ENCODE results near the gene RIMBP2. TPM values are rescaled to one million over a fixed set of nuclear protein-coding genes. Genes with fewer than 3 reads are reported as not detected.

RIMBP2 gene
- total RNA-seq, 2 experiments from 2014 or later: not detected

DNA sequence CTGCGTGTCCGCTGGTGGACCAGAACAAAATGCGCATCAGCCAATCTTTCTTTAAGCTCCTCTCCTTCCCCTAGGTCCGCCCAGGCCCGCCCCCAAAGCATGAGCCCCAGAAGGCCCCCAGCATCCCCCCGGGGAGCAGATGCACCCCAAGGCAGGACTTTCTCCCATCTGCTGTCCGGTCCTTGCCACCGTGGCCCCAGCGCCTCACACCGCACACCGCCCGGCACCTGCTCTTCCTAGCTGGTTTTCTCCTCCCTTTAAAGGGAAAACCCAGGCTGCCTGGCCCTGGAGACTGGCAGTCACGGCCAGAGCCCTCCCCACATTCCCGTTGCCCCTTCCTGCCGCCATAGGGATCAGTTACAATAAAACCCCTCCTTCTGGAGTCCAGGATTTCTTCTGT is 30.2 kb downstream of the RIMBP2 start:
- no peak overlapping the region for H3K27ac ChIP-seq (ENCODE audit: low read depth in 1 of 2, low read length in 2 of 2)
- no peaks in the 10 kb centered on the region for H3K36me3 ChIP-seq (ENCODE audit: insufficient read depth, low read length)
- intact Hi-C loops (cut with DNase I, micrococcal nuclease): no loop called here
- H3K4me3 Mint-ChIP-seq: no peak overlapping the region
- CTCF ChIA-PET: no interaction called here
- peaks cover 9% of the 10 kb centered on the region for H3K27me3 Mint-ChIP-seq
- H3K9me3 ChIP-seq (ENCODE audit: control insufficient read depth in 1 of 2, insufficient read depth in 1 of 2, low read length in 2 of 2): peaks cover 0 to 21% of the 10 kb centered on the region in 2 experiments
- H3K4me3 ChIP-seq (ENCODE audit: low read length): no peak overlapping the region
- H3K36me3 Mint-ChIP-seq (ENCODE audit: low read depth): no peaks in the 10 kb centered on the region
- no peaks in the 10 kb centered on the region for H3K9me3 Mint-ChIP-seq
- H3K27me3 ChIP-seq (ENCODE audit: control insufficient read depth in 1 of 2, insufficient read depth in 2 of 2, low read length in 2 of 2): peaks cover 3 to 7% of the 10 kb centered on the region in 2 experiments
- ATAC-seq (ENCODE audit: poor library complexity) (no peak), DNase-seq (no peak)
- POLR2A ChIA-PET: no interaction called here
- H3K4me1 Mint-ChIP-seq (ENCODE audit: low read depth): no peaks in the 10 kb centered on the region
- H3K27ac Mint-ChIP-seq: no peak overlapping the region
- TF ChIP-seq, protein P1, sequence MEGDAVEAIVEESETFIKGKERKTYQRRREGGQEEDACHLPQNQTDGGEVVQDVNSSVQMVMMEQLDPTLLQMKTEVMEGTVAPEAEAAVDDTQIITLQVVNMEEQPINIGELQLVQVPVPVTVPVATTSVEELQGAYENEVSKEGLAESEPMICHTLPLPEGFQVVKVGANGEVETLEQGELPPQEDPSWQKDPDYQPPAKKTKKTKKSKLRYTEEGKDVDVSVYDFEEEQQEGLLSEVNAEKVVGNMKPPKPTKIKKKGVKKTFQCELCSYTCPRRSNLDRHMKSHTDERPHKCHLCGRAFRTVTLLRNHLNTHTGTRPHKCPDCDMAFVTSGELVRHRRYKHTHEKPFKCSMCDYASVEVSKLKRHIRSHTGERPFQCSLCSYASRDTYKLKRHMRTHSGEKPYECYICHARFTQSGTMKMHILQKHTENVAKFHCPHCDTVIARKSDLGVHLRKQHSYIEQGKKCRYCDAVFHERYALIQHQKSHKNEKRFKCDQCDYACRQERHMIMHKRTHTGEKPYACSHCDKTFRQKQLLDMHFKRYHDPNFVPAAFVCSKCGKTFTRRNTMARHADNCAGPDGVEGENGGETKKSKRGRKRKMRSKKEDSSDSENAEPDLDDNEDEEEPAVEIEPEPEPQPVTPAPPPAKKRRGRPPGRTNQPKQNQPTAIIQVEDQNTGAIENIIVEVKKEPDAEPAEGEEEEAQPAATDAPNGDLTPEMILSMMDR (IDR thresholded peaks at IDR 0.05): no peak
- H3K4me1 ChIP-seq (ENCODE audit: insufficient read depth, low read length): no peaks in the 10 kb centered on the region

DNA sequence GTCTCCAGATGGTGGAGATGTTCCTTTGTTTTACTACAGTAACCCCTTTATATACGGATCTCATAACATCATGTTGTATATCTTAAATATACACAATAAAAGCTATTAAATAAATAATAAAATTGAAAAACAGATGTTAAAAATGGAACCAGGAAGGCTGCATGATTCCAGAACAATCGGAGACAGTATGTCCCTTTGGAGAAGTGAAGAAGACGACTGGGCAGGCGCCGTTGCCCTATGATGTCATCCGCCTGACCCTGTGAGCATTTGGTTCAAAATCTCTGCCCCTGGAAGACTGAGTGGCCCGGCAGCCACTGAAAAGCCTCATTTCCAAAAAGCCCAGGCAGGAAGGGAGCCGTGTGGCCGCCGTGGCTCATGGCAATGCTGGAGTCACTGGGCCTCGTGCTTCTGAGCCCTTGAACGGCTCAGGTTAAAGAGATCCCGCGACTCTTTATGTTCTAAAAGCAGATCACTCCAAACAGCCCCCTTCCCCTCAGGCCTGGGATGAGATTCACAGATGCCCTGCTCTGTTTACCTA is 30.8 kb downstream of the RIMBP2 start:
- ChIA-PET POLR2A (no interaction called here), CTCF (no interaction called here)
- Mint-ChIP-seq H3K27me3 (peaks cover 9% of the 10 kb centered on the region), H3K27ac (no peak overlapping the region), H3K9me3 (no peaks in the 10 kb centered on the region), H3K4me1 (ENCODE audit: low read depth) (no peaks in the 10 kb centered on the region), H3K36me3 (ENCODE audit: low read depth) (no peaks in the 10 kb centered on the region), H3K4me3 (no peak overlapping the region)
- H3K4me1 ChIP-seq (ENCODE audit: insufficient read depth, low read length): no peaks in the 10 kb centered on the region
- H3K9me3 ChIP-seq (ENCODE audit: control insufficient read depth in 1 of 2, insufficient read depth in 1 of 2, low read length in 2 of 2): peaks cover 0 to 25% of the 10 kb centered on the region in 2 experiments
- H3K4me3 ChIP-seq (ENCODE audit: low read length): no peak overlapping the region
- DNase-seq: no peak
- no peak for ATAC-seq (ENCODE audit: poor library complexity)
- TF ChIP-seq, protein P1 (IDR thresholded peaks at IDR 0.05): no peak
- H3K36me3 ChIP-seq (ENCODE audit: insufficient read depth, low read length): no peaks in the 10 kb centered on the region
- H3K27me3 ChIP-seq (ENCODE audit: control insufficient read depth in 1 of 2, insufficient read depth in 2 of 2, low read length in 2 of 2): peaks cover 3 to 7% of the 10 kb centered on the region in 2 experiments
- H3K27ac ChIP-seq (ENCODE audit: low read depth in 1 of 2, low read length in 2 of 2): no peak overlapping the region
- intact Hi-C loops (cut with DNase I, micrococcal nuclease): no loop called here

DNA sequence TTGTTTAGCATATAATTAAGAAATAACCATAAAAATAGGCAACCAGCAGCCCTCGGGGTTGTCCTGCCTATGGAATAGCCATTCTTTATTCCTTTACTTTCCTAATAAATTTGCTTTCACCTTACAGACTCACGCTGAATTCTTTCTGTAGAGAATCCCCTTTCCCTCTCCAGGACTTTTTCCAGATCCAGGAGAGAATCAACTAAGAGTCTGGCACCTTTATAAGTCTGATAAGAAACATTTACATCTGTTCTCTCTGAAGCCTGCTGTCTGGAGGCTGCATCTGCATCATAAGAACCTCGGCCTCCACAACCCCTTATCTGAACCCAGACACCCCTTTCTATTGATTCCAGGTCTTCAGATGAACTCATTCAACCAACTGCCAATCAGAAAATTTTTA is 32.3 kb downstream of the RIMBP2 start:
- POLR2A ChIA-PET: no interaction called here
- H3K4me3 ChIP-seq (ENCODE audit: low read length): no peak overlapping the region

More for the DNA sequence above, 32.3 kb downstream of the RIMBP2 start:
- H3K9me3 ChIP-seq (ENCODE audit: control insufficient read depth in 1 of 2, insufficient read depth in 1 of 2, low read length in 2 of 2): peaks cover 0 to 17% of the 10 kb centered on the region in 2 experiments
- intact Hi-C loops (cut with DNase I, micrococcal nuclease): no loop called here
- TF ChIP-seq, protein P1 (IDR thresholded peaks at IDR 0.05): no peak
- no peak overlapping the region for H3K27ac ChIP-seq (ENCODE audit: low read depth in 1 of 2, low read length in 2 of 2)
- Mint-ChIP-seq H3K27ac (no peak overlapping the region), H3K4me1 (ENCODE audit: low read depth) (no peaks in the 10 kb centered on the region), H3K9me3 (no peaks in the 10 kb centered on the region), H3K27me3 (peaks cover 9% of the 10 kb centered on the region), H3K4me3 (no peak overlapping the region), H3K36me3 (ENCODE audit: low read depth) (no peaks in the 10 kb centered on the region)
- ATAC-seq (ENCODE audit: poor library complexity) (no peak), DNase-seq (no peak)
- no peaks in the 10 kb centered on the region for H3K4me1 ChIP-seq (ENCODE audit: insufficient read depth, low read length)
- peaks cover 3 to 7% of the 10 kb centered on the region in 2 experiments for H3K27me3 ChIP-seq (ENCODE audit: control insufficient read depth in 1 of 2, insufficient read depth in 2 of 2, low read length in 2 of 2)
- no peaks in the 10 kb centered on the region for H3K36me3 ChIP-seq (ENCODE audit: insufficient read depth, low read length)
- CTCF ChIA-PET: no interaction called here
